ENCODE measurements around the gene IDH3A. TPM values are rescaled to one million over a fixed set of nuclear protein-coding genes. Genes with fewer than 3 reads are reported as not detected.

IDH3A gene
- total and polyA plus RNA-seq, 9 of the 15 experiments (the other 6 are each of a cell fraction or from before 2014, with no cell fraction given), result 37.4 to 249 (median 107) TPM

GRCh38 chr15:78104566-78105475 is 44.3 kb upstream of the IDH3A start:
- in situ Hi-C loops (cut with MboI) (no loop called here), intact Hi-C loops (cut with micrococcal nuclease) (no loop called here)
- no peak for DNase-seq (ENCODE audit: extremely low read depth in 1 of 4, low spot score in 3 of 4)
- no peak for TF ChIP-seq ZNF511 (CRISPR knock-in tag; IDR thresholded peaks at IDR 0.05)
- no peak for TF ChIP-seq POLR2AphosphoS5 (IDR thresholded peaks at IDR 0.05; ENCODE audit: control insufficient read depth, insufficient read depth, low read depth, low read length)
- TF ChIP-seq FOXK2 (conservative IDR thresholded peaks at IDR 0.05 in 1 of 2, IDR thresholded peaks at IDR 0.05 in 1 of 2; ENCODE audit: low read depth in 2 of 2), result no peak
- TF ChIP-seq ZNF551 (CRISPR knock-in tag; IDR thresholded peaks at IDR 0.05), result no peak
- no peak for TF ChIP-seq LARP7 (IDR thresholded peaks at IDR 0.05)
- TF ChIP-seq ZNF133 (CRISPR knock-in tag; IDR thresholded peaks at IDR 0.05), result no peak
- no peak for TF ChIP-seq CHD7 (IDR thresholded peaks at IDR 0.05; ENCODE audit: low read depth, low read length)
- TF ChIP-seq ZNF79 (CRISPR knock-in tag; IDR thresholded peaks at IDR 0.05; ENCODE audit: low read depth), result no peak
- TF ChIP-seq STAT5B (CRISPR knock-in tag; IDR thresholded peaks at IDR 0.05), result no peak

More at GRCh38 chr15:78104566-78105475, 44.3 kb upstream of the IDH3A start:
- ATAC-seq (no peak), FAIRE-seq (no peak)
- POLR2A ChIA-PET, result no interaction called here
- H3K9ac ChIP-seq (ENCODE audit: insufficient read depth in 1 of 2, low read depth in 2 of 2, low read length in 2 of 2), result peak overlapping the region in 1 of 2 experiments; percentile 35; a peak in 1 of 4 replicates
- H3K27ac ChIP-seq (ENCODE audit: extremely low read depth, low read depth, low read length), result no peak overlapping the region
- 0 out of 2 replicates have a peak, but pooled peaks cover 6% of the 10 kb centered on the region for H4K20me1 ChIP-seq (replicated peaks; ENCODE audit: control insufficient read depth, insufficient read depth, low read length)
- 51% methylated on average over 11 of the region's 12 CpGs for WGBS (ENCODE audit: insufficient coverage, low coverage, missing lambda C conversion rate)
- H3K27me3 ChIP-seq (ENCODE audit: control insufficient read depth in 2 of 2, insufficient read depth in 2 of 2, low read length in 2 of 2), result no peaks in the 10 kb centered on the region
- H3K4me2 ChIP-seq (ENCODE audit: insufficient read depth, low read length), result no peak overlapping the region
- no peaks in the 10 kb centered on the region for H3K9me1 ChIP-seq (ENCODE audit: control insufficient read depth, insufficient read depth, low read length)
- H3K36me3 ChIP-seq (ENCODE audit: control insufficient read depth, insufficient read depth, low read length), result no peaks in the 10 kb centered on the region
- BruUV-seq (replicated peaks), result no TSS peak
- no peaks in the 10 kb centered on the region for H3K9me3 ChIP-seq (replicated peaks; ENCODE audit: control insufficient read depth, insufficient read depth, low read depth, low read length)
- H3K79me2 ChIP-seq (ENCODE audit: control insufficient read depth, insufficient read depth, low read length), result no peaks in the 10 kb centered on the region
- peaks cover 0 to 7% of the 10 kb centered on the region in 2 experiments; a peak in 2 of 5 replicates for H3K4me1 ChIP-seq (replicated peaks in 1 of 2; ENCODE audit: control insufficient read depth in 2 of 2, insufficient read depth in 2 of 2, low read length in 2 of 2)
- H2AFZ ChIP-seq (ENCODE audit: low read depth, low read length), result no peak overlapping the region
- H3K4me3 ChIP-seq, result no peak overlapping the region
- CTCF ChIA-PET (ENCODE audit: low intra/inter-chr PET ratio), result interaction anchor here (0.6 kb wide), 1 partner anchor 36 kb away, joined by 3 read pairs; no protein-coding TSS in a partner anchor
